ENCODE measurements around the gene GALNT10.

Gene GALNT10

DNA sequence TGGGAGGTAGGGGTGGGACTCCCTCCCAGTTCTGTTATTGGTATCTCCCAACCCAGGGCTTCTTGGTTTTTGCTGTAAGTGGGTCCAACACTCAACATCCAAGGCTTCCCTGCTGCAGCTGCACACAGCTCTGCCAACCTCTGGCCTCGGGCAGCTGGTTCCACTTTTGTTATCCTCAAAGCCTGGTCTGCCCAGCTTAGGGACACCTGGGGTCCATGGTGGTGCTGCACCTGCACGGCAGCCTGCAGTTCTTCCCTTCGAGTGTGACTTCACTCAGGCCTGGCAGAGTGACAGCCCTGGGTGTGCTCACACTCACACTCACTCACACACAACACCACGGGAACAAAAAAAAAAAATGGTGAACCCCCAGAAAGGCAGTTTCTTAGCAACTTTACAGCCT is 239.9 kb downstream of the GALNT10 start:
- DNase-seq (ENCODE audit: low read depth), result no peak
- no peak overlapping the region for H3K4me3 ChIP-seq (ENCODE audit: low read length)
- TF ChIP-seq, protein P1, sequence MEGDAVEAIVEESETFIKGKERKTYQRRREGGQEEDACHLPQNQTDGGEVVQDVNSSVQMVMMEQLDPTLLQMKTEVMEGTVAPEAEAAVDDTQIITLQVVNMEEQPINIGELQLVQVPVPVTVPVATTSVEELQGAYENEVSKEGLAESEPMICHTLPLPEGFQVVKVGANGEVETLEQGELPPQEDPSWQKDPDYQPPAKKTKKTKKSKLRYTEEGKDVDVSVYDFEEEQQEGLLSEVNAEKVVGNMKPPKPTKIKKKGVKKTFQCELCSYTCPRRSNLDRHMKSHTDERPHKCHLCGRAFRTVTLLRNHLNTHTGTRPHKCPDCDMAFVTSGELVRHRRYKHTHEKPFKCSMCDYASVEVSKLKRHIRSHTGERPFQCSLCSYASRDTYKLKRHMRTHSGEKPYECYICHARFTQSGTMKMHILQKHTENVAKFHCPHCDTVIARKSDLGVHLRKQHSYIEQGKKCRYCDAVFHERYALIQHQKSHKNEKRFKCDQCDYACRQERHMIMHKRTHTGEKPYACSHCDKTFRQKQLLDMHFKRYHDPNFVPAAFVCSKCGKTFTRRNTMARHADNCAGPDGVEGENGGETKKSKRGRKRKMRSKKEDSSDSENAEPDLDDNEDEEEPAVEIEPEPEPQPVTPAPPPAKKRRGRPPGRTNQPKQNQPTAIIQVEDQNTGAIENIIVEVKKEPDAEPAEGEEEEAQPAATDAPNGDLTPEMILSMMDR (IDR thresholded peaks at IDR 0.05; ENCODE audit: insufficient read depth, low read depth, low read length, missing control alignments), result no peak

DNA sequence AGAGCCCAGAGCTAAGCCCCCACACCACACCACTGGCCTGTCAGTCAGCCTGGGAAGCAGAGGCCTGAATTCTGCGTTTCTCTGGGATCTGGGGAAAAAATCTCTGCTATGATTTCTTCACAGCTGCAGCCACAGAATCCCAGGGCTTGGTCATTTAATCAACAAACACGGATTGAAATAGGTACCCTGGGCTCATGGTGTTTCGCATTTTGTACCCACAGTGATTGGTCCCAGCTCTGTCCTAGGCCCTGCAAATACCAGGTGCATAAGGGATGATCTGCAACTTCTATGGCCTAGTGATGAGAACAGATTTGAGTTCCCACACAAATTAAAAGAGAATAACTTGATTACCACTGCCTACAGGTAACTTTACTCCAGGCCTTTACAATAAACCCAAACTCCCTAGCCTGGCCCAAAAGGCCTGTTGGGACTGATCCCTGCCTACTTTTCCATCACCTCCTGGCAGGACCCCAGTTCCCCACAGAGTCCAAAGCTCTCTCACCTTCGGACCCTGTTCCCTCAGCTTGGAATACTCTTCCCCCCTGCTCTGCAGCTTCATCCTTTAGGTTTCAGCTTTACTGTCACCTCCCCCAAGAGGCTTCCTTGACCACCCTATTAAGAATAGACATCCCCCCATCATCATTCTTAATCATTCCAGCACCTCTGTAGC is 240.6 kb downstream of the GALNT10 start:
- no peak for DNase-seq (ENCODE audit: low read depth)
- TF ChIP-seq, protein P1 (IDR thresholded peaks at IDR 0.05; ENCODE audit: insufficient read depth, low read depth, low read length, missing control alignments), result no peak
- no peak overlapping the region for H3K4me3 ChIP-seq (ENCODE audit: low read length)

DNA sequence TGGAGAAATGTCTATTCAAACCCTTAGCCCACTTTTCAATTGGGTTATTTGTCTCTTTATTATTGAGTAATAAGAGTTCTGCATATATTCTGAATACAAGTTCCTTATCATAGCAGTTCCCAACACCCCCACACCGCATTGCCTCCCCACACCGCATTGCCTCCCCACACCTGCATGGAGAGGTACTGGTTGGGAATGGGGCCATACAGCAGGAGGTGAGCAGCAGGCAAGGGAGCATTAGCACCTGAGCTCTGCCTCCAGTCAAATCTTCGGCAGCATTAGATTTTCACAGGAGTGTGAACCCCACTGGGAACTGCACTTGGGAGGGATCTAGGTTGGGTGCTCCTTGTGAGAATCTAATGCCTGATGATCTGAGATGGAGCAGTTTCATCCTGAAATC is 244.7 kb downstream of the GALNT10 start:
- no peak for DNase-seq (ENCODE audit: low read depth)
- H3K4me3 ChIP-seq (ENCODE audit: low read length), result no peak overlapping the region
- TF ChIP-seq, protein P1 (IDR thresholded peaks at IDR 0.05; ENCODE audit: insufficient read depth, low read depth, low read length, missing control alignments), result no peak

DNA sequence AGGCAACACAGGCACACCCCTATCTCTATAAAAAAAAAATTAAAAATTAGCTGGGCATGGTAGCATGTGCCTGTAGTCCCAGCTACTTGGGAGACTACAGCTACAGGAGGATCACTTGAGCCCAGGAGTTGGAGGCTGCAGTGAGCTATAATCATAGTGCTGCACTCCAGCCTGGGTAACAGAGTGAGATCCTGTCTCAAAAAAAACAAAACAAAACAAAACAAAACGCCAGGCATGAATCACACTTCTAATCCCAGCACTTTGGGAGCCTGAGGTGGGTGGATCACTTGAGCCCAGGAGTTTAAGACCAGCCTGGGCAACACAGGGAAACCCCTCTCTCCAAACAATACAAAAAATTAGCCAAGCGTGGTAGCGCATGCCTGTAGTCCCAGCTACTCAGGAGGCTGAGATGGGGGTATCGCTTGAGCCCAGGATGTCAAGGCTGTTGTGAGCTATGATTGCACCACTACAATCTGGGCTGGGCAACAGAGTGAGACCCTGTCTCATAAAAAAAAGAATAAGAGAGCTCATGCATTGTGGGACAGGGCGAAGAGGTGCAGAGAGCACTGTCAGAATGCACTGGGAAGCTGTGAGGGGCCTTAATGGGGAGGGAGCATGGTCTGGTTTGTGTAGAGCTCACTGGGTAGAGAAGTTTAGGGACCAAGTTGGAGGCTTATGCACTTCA is 246.9 kb downstream of the GALNT10 start:
- peak; percentile 36 for DNase-seq (ENCODE audit: low read depth)
- TF ChIP-seq, protein P1 (IDR thresholded peaks at IDR 0.05; ENCODE audit: insufficient read depth, low read depth, low read length, missing control alignments), result no peak
- H3K4me3 ChIP-seq (ENCODE audit: low read length), result no peak overlapping the region

DNA sequence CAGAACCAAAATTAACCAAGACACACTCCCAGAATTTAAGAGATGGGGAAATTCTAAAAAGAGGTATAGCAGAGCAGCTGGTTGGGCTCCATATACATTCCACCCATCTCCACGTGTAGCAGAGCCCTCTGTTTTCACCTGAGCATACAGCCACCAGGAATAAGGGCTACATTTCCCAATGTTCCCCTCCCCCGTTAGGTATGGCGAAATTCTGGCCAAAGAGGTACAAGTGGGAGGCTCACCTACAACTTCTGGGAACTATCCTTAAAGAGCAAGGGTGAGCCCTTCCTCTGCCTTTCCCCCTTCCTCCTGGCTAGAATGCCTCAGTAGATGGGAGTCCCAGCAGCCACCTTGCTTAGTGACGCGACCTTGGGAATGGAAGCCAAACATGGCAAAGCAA is 250.0 kb downstream of the GALNT10 start:
- TF ChIP-seq, protein P1 (IDR thresholded peaks at IDR 0.05; ENCODE audit: insufficient read depth, low read depth, low read length, missing control alignments), result no peak
- no peak overlapping the region for H3K4me3 ChIP-seq (ENCODE audit: low read length)
- no peak for DNase-seq (ENCODE audit: low read depth)

DNA sequence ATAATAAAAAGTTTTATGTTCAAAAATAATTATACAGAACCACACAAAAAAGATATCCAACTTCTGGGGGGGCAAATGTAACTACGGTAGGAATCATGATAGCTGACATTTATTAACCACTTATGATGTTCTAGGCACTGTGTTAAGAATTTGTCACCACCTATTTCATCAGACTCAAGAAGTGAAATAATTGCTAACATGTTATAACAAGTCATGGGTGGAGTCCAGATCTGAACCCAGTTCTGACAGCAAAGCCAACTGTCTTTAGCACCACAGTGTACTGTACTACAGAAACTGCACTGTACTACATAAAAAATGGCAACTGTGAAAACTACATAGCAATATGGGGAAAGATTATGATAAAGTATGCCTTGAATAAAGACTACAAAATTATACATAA is 252.3 kb downstream of the GALNT10 start:
- no peak overlapping the region for H3K4me3 ChIP-seq (ENCODE audit: low read length)
- DNase-seq (ENCODE audit: low read depth), result peak; percentile 91
- TF ChIP-seq, protein P1 (IDR thresholded peaks at IDR 0.05; ENCODE audit: insufficient read depth, low read depth, low read length, missing control alignments), result no peak
